A673 (cell line): ENCODE results near the gene FLVCR2.

Source experiments
- CTCF ChIP-seq: fragments of 300-800, 200-600 bp; sonication (generic); conservative IDR thresholded peaks from 2 replicates; pipeline ENCODE4 v1.5.1; 2017; ENCODE audit warnings: low read depth, mild to moderate bottlenecking, antibody characterized with exemption, low read length, moderate library complexity, mixed read lengths
- EZH2 ChIP-seq: fragments of 200-600 bp; sonication (generic); IDR thresholded peaks from 2 replicates; pipeline ENCODE4 v1.6.1; 2017; ENCODE audit warnings: borderline replicate concordance, low read depth, mild to moderate bottlenecking, mixed read lengths, antibody characterized with exemption, low read length; ENCODE audit not compliant: poor library complexity, severe bottlenecking

GRCh38 chr14:75568140-75568539 lies 10.3 kb upstream of the FLVCR2 start:
- no peak for TF ChIP-seq CTCF
- TF ChIP-seq EZH2: no peak
